Stimulated activated CD4-positive, alpha-beta T cell treated with anti-CD3 and anti-CD28 coated beads, Interleukin-2, amount 100 ng/mL, for 4 hours (primary cell): ENCODE results near the gene SLC17A9.

ENCODE experiments used
- DNase-seq: peaks from one replicate; pipeline ENCODE4 v3.0.0-alpha.2; 2020; ENCODE audit warnings: low read depth

SLC17A9 gene

DNA sequence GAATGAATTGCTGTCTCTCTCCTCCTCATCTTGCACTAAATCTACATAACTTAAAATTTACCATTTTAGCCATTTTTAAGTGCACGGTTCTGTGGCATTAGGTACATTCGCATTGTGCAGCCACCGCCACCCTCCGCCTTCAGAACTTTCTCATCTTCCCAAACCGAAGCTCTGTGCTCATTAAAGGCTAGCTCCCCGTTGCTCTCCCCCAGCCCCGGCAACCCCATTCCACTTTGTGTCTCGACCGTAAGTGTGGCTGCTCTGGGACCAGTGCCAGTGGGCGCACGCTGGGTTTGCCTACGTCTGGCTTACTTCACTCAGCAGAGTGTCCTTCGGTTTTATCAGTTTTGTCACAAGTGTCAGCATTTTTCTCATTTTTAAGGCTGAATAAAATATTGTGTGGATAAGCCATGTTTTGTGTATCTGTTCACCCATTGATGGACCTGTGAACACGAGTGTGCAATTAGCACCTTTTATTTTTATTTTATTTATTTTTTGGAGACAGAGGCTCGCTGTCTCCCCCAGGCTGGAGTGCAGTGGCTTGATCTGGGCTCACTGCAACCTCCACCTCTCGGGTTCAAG, 16.8 kb downstream of the SLC17A9 start:
- DNase-seq = no peak

- no peak for DNase-seq
These were observed 17.4 kb downstream of the SLC17A9 start for GRCh38 chr20:62969939-62970306.

GRCh38 chr20:62970307-62971210, 18.1 kb downstream of the SLC17A9 start:
- no peak for DNase-seq

GRCh38 chr20:62971211-62971949, 18.9 kb downstream of the SLC17A9 start:
- DNase-seq = no peak

DNA sequence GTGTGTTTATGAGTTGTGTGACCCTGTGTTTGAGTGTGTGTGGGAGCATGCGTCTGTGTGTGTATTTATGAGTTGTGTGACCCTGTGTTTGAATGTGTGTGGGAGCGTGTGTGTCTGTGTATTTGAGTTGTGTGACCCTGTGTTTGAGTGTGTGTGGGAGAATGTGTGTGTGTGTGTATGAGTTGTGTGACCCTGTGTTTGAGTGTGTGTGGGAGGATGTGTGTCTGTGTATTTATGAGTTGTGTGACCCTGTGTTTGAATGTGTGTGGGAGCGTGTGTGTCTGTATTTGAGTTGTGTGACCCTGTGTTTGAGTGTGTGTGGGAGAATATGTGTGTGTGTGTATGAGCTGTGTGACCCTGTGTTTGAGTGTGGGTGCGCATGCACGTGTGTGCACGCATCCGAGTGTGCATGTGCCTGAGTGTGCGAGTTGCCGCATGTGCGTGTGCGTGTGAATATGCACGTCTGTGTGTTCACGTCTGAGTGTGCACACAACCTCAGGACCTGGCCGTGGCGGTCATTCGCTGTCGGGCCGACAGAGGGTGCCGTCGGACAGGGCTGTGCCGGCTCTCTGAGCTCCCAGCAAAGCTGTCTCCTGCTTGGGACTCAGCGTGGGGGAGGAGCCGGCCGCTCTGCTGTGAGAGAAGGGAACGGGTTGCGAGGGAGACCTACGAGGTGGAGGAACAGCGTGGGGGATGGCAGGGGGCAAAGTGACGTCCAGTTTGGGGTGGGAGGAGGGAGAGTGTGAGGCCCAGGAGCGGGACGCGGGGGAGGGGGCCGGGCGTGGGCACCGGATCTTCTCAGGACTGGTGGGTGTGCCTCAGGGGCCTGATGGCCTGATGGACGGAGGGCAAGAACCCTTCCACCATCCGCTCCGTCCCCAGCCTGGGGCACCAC, 19.7 kb downstream of the SLC17A9 start:
- peak; percentile 74 for DNase-seq

GRCh38 chr20:62972845-62973745, 20.6 kb downstream of the SLC17A9 start:
- no peak for DNase-seq

- no peak for DNase-seq
These were observed 22.8 kb downstream of the SLC17A9 start for GRCh38 chr20:62975251-62975760.

DNA sequence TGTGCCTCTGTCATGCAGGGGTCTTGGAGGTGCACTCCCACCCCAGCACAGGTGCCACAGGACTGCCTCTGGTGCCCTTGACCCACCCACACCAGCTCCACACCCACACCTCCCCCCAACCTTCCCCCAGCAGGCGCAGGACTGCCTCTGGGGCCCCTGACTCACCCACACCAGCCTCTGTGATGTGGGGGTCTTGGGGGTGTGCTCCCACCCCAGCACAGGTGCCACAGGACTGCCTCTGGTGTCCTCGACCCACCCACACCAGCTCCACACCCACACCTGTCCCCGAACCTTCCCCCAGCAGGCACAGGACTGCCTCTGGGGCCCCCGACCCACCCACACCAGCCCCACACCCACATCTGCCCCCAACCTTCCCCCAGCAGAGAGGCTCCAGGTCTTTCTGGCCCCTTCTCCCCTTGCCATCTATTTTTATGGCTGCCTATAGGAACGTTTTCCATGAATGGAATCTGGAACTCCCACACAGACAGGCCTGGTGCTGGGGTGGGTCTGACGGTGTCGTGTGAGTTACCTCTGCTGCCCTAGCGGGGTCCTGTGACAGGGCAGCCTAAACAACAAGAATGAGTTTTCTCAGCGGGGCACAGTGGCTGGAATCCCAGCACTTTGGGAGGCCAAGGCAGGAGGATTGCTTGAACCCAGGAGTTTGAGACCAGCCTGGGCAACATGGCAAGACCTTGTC, 23.5 kb downstream of the SLC17A9 start:
- no peak for DNase-seq

DNA sequence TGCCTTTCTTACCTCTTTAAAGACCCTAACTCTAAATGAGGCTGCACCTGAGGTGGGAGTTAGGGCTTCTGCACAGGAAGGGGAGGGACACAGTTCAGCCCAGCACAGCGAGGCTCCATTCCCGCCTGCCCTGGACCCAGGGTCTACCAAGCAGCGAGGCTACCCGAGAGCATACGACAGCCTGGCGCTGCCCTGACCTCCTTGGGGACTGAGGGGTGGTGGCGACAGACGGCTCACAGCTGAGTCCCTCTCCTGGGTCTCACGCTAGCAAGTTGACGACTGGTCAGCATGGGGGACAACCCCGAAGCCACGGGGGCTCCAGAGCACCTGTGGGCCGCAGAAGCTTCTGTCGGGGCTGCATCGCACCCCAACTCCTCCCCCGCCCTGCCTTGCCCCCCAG, 24.4 kb downstream of the SLC17A9 start:
- no peak for DNase-seq

DNA sequence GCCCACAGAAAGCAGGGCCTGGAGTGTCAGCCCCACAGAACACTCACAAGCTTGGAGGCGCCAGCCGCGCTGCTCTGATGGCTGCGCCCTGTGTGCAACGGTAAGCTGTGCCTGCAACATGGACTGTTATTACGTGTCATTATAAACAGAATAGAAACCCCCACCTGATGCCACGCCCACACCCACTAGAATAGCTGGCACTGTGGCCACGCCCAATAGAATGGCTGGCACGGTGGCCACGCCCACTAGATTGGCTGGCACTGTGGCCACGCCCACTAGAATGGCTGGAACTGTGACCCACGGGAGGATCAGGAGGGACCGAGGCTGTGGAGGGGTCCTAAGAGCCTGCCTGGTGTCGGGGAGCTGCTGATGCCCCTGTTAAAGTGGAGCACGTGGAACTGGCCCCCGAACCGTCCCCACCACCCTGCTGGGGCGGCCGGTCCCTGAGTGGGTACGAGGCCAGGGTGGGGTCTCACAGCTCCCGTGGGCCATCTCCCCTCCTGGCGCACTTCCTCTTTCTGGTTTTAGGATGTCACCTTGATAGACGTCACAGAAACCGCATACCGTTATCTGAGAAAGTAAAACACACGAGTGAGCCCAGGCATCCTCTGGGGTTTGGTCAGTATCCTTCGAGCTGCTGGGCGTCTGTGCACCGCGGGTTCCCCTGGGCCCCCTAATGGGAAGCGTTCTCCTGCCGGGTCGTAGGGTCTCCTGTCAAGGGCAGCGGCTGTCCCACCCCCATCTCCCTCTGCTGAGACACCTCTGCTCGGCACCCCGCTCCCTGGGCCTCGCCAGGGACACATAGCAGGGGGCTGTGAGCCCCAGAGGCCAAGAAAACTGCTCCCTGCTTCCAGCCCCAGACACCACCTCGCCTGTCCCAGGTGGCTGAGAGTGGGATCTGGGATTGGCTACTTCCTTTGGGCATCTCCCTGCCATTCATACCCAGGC, 25.4 kb downstream of the SLC17A9 start:
- DNase-seq = peak; percentile 83

DNA sequence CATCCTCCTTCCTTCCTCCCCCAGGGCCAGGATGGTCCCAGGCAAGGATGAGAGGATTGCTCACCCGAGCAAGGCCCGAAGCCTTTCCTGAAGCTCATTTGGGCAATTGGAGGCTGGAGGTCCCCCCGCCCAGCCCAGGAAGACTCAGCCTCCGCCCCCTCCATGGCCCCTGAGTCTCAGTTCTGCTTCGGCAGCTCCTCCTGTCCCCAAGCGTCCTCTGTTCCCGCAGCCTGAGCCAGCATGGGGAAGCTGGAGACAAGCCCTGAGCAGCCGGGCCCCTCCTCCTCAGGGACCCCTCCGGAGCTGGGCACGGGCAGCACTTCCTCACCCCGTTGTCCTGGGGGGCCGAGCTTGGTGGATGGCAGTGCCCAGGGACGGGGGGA, 26.0 kb downstream of the SLC17A9 start:
- no peak for DNase-seq

DNA sequence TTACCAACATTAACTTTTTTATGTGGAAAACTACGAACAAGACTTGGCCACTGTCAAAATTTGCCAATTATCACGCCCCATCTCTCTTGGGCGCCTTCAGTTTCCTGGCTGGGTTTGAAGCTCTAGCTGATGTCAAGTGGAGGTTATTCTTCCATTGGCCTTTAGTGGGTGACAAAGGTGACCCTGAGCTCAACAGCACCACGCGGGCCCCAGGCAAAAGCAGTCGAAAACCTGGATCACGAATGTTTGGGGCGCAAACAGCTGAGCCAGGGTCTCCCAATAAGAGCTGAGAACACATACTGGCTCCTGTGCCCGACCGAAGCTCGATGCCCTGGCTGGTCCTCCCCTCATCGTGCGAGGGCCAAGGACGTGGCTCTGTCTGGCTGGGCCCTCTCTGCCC, 26.8 kb downstream of the SLC17A9 start:
- DNase-seq = no peak

GRCh38 chr20:62979876-62980373, 27.4 kb downstream of the SLC17A9 start:
- no peak for DNase-seq

GRCh38 chr20:62980380-62980960, 28.0 kb downstream of the SLC17A9 start:
- DNase-seq = no peak

DNA sequence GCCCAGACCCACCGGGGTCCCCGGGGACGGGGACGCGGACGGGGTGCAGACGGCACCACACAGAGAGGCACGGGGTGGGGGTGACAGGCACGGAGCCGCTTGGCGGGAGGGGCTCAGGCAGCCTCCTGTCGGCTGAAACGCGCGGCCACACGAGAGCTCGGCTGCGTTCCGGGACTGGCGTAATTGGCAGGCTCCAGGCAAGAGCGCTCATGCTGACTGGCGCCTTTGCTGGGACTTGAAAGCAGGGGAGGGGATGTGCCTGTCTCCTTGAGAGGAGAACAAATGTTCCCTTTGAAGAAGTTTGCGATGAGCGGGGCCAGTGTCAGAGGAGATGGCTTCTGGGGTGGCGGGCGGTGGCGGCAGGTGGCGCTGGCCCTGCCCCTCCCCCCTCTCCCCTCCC, 28.5 kb downstream of the SLC17A9 start:
- DNase-seq = peak; percentile 13

DNA sequence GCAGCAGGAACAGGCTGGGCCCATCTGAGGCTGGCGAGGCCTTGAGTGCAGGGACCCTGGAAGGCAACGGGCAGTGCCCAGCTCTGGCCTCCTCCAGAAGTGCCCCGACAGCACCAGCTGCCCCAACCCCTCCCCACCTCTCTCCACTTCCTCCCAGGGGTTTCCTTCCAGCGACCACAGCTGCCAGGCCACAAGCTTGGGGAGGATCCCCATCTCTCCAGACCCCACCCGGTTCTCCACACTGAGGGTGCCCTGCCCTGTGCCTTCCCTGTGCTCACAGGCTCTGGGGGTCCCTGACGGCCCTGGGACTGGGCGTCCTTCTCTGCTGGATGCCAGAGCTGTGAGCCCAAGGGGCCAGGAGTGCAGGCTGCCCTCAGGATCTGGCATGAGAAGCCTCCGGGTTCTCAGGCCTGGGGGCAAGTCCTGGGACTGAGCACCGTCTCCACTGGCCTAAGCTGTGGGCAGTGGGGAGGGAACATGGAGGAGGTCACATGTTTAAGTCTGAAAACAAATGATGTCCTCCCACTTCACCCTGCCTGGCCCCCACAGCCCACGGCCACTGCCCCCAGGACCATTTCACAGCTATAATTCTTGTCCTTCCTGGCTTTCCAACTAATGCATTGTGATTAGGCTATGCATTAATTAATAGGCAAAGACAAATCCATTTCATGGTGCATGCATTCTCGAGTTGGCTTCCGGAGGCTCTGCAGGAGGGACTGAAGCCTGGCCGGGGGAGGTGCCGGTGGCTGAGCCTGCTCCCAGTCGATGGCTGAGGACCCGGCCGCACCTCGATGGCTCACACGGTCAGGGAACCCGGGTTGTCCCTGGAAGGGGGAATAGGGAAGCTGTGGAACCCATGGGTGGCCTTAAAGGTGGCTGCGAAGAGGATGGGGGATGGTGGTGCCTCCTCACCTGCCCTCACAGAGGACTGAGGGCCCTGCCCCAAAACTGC, 29.9 kb downstream of the SLC17A9 start:
- no peak for DNase-seq

DNA sequence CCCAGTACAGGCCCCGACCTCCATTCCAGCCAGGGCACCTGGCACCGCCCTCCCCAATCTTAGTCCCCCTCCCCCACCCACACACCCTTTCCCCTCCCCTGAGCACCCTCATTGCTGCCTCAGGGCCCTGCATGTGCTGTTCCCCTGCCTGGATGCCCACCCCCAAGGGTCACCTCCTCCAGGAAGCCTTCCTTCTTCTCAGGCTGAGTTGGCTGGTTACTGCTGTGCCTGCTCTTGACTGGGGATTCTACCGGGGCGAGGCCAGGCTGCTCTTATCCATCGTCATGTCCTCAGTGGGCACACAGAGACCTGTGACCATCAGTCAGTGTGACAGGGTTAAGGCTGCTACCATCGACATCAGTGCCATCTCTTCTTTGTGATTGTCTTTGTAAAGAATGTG, 30.7 kb downstream of the SLC17A9 start:
- DNase-seq = no peak
